ENCODE measurements around the gene TSPAN9.

The TSPAN9 gene

DNA sequence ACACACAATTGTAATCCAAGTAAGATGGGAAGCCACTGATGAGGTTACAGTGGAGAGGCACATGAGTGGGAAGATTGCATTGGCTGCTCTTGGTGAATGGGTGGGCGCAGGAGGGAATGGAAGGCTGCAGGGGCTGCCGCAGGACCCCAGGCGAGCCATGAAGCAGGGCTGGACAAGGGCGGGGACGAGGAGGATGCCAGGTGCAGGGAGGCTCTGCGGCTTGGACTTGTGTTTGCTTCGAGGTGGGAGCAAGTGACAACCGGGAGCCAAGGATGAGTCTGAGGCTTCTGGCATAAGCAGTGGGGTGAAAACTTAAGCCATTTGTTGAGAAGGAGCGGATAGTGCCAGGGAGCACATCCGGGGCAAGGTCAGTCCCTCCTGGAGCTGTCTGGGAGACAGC lies 115.0 kb downstream of the TSPAN9 start:
- FAIRE-seq, result no peak

DNA sequence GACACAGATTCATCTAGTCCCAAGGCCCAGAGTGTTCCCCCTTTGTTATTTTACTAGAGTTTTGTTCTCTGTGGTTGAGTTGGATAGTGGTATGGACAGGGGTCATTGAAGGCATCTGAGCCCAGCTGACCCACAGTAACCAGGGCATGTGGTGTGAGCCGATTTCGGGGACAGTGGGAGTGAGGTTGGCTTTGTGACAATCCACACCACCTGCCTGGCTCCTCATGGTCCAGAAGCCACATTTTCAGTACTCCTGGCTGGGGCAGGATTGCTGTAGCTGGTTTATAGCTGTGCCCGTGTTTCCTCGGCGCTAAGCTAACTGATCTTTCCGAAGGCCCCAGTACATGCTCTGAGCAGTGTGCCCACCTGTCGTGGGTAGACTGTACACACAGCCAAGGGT lies 116.0 kb downstream of the TSPAN9 start:
- no peak for FAIRE-seq

DNA sequence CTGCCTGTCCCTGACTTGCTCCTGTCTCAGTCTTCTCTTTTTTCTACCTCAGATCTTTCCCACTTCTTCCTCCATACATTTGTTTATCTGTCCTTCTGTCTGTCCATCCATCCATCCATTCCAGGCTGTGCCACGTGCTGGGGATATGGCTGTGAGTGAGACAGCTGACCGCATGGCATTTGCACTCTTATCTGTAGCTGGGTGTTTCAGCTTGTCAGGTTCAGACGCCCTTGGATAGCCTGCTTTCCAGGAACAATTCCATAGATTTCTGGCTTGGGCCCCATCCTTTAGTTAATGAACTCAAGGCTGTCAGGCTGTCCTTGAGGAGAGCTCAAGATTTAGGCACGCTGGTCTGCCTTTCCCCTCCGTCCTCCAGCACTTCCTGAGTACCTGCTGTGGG lies 116.6 kb downstream of the TSPAN9 start:
- FAIRE-seq, result no peak

DNA sequence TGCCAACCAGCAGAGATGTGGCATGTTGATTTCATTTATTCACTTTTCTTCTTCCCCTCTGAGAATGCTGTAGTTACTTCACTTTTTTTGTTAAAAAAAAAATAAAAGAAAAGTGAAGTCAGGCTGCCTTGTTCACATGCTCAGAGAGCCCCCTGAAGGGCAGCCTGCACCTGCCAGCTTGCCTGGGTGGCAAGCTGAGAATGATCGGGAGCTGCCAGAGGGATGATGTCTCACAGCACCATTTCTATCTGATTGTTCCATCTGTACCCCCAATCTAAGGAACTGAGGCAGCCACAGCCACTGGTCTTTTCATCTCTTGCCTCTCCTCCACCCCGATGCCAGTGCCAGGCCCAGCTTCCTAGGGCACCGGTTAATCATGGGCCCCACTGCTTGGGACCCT lies 118.2 kb downstream of the TSPAN9 start:
- FAIRE-seq, result no peak

DNA sequence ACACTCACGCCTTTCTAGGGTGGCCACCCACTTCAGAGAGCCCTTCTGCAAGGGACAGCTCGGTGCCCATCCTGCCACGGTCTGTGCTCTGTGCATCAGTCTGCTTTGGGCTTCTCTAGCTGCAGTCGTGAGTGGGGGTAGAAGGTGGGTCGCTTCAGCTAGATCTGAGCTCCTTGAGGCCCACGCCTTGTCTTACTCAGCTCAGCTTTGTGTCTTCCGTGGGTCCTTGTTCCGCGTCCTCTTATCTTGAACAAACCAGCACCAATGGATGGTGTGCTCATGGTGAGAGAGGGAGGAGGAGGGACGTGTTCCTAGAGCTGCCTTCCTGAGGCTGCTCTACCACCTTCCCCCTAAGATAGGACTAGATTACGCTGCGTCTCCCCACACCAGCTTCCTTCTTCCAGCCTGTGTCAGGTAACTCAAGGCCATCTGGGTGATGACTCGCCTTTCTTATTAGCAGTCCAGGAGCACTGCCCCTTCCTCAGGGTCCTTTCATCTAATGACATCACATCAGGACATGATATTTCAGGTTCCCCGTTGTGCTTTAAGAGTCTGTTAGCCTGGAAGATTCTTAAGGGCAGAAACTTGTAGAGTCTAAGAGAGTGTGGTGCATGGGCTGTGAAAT lies 118.8 kb downstream of the TSPAN9 start:
- no peak for FAIRE-seq

DNA sequence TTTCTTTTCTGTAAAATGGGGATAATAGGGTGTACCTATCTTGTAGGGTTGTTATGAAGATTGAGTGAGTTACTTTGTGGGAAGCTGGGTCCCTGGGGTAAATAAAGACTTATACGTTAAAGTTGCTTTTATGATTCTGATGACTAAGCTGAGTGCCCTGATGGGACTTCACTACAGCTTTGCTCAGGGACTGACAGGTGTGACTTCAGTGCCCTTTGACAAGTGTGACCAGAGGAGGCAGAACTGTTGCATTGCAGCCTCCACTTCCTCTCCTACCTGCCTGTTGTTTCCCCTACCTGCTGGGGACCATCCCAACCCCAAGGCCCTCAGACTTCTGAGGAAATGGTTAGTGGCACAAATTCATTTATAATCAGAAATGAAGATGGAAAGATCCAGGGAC lies 119.3 kb downstream of the TSPAN9 start:
- no peak for FAIRE-seq

DNA sequence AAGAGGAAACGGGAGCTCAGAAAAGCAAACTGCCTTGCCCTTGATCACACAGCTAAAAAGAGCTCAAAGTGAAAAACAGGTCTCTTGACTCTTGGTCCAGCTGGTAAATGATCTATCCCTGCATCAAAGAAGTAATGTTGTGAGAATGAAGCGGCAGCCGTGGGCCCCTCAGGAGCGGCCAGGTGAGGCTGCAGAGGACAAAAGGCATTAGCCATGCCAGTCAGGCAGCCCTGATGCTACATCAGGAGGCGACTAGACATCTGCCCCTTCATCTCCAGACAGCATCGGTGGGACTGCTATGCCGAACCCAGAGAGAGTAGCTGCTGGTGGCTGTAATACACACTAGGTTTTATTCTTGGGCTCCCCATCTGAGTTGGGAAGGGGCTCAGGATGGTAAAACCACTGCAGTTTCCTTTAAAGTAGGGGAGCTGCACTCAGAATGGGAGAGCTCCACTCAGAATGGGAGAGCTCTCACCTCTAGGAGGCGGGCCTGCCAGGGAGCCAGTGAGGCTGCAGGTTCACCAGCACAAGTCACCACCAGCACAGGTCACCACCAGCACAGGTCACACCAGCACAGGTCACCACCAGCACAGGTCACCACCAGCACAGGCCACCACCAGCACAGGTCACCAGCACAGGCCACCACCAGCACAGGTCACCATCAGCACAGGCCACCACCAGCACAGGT lies 120.1 kb downstream of the TSPAN9 start:
- FAIRE-seq, result no peak

DNA sequence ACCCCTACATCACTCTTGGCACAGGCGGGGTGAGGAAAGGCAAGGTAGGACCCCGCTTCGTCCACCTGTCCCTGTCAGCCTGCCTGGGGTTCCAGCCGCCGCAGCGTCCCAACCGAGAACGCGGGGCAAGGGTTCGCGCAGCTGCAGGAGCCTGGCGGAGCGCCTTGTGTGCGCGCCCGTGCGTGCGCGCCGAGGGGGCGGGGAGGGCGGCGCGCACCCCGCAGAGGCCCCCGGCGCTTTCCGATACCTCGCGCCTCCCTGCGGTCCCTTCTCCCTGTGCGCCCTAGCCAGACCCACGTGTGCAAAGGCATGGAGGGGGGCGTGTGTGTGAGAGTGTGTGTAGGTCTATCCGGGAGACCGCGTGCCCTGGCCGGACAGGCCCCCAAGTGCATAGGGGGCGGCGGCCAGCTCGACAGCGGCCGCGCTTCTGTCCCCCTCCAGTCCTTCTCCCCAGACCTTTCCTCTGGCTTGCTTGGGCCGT lies 122.4 kb downstream of the TSPAN9 start:
- FAIRE-seq, result no peak

DNA sequence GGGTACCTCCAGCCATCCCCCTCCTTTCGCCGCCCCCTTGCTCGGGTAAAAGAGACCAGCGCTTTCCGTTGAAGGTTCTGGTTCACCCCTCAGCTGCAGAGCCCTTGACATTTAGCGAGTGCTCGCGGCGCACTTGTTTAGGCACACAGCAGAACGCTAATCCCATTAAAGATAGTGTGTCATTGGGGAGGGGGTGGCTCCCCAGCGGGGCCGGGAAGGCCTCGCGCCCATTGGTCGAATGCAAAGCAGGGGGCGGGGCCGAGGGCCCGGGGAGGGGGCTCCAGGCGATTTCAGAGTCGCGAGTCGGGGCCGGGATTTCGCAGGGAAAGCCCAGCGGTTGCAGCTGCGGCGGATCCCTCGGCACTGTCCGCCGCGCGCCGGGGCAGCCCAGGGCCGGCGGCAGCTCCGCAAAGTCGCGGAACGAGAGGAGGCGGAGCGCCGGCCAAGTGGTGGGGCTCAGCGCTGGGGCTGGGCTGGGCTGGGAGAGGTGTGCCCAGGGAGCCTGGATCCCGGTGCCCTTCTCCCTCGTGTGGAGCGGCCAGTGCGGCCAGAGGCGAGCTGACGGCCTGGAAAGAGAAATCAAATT lies 122.9 kb downstream of the TSPAN9 start:
- FAIRE-seq, result no peak

DNA sequence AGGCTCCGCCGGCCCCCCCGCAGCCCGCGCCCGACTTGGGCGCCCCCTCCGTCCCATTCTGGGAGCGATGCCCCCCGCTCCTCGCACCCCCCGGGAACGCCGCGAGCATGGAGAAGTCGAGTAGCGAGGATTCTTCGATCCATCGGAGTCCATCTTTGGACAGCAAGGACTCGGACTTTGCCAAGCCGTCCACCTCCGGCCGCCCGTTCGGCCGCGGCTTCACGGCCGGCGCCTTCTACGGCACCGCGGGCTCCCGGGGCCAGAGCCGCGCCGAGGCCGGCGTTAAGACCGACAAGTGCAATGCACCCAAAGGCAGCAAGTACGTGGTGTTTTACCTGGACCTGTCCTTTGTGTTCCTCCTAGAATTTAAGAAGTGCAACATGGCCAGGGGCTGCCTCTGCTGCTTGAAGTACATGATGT lies 123.6 kb downstream of the TSPAN9 start:
- FAIRE-seq, result no peak

DNA sequence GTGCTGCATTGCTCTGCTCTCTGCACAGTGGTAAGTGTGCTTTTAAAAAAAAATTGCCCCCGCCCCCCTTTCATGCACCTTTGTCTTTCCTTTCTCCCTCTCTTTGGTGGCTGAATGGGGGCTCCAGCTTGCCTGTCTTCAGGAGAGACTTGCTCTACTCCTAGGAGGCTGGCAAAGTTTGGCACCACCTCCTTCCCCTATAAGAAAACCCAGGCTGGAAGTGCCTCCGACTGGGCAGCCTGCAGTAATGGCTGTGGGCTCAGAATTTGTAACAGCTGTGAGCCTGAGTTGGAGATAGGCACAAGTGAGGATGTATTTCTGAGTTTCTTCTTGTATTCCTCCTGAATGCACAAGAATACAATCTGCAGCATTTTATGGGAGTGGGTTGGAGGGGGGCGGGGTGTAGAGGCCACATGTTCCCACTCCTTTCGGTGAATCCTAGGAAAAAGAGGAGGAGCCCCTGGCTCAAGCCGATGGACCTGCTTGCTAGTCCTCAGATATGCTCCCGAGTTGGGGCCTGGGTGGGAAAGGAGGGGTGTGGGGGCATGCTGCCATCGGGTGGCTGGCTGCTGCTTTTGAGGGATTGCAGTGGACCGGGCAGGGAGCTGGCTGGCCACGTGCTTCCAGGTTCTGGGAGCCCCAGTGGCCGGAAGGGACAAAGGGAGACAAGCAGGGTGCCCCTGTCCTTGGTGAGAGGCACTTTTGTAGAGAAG lies 124.3 kb downstream of the TSPAN9 start:
- no peak for FAIRE-seq

DNA sequence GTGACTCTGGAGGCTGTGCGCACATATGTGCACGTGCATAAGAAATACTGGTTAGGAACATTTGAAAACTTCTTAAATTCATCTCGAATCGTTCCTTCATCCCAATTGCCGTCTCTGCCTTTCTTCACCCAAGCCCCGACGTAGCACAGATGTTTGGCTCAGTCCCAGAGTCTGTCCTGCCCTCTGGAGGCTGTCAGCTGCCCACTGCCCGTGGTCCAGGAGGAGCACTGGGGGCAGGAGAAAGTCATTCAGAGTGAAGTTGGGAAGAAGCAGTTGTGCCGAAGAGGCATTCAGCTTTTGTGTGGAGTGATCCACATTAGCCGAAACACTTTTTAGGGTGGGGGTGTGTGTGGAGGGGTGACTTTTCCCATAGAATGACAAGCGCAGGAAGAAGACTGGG lies 124.9 kb downstream of the TSPAN9 start:
- FAIRE-seq, result no peak

DNA sequence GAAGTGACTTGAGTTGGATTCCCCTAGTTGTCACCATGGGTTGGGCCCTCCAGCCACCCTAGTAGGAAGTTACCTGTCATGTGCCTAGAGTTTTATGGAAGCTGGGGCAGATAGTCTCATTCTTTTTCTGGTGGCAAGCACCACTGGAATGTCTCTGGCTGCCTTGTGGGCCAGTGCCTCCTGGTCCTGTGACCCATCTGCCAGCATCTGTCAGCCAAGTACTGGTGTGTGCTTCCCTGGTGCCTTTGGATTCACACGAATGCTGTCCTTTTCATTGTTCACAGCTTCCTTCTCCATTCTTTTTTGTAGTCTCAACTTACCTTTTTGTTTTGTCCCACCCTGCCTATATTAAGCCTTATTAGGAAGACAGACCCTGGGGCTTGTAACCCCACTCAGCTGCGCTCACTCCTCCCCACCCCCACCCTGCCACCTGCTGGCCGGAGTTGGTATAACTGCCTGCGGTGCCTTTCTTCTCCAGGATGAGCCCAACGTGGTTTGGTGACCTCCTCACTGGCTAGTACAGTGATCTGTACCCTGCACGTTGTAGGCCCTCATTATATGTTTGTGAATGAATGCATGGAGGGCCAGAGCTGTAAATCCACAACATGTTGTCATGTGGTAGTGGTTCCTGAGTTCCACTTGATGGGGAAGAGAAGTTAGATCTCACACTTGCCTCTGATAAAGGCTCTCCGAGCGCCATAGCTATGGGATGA lies 125.7 kb downstream of the TSPAN9 start:
- no peak for FAIRE-seq

DNA sequence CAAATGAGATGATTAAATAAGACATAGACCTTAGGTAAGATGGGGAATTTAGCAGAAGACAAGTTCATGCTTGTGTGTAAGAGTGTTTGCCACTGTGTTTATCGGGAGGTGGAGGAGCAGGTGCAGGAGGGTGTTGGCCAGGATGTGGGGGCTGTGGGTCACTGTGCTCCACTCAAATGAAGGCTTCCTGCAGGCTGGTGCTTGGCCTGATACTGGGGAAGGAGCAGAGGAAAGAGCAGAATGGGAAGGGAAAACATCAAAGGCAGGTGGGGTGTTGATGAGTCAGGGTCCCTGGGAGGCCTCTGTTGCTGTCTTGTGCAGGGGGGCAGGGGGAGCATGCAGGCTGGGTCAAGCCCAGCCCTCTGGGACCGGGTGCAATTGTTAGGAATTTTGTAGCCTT lies 126.5 kb downstream of the TSPAN9 start:
- FAIRE-seq, result no peak

DNA sequence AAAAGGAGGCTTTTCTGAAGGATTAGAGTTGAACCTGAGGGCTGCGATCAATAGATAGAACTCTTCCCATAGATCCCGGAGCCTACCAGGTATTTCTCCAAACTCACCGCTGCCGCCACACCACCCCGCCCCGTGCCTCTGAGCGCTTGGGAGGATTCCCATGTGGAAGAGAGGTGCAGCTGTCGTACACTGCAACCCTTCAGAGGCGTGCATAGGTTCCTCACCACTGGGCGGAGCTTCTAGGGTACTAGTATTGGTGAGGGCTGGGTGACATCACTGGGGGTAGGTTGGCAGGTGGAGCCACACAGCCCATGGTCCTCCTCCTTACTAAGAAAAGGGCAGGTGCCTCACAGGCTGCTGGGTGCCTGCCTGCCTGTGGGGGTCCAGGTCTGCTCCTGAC lies 127.0 kb downstream of the TSPAN9 start:
- FAIRE-seq, result no peak

DNA sequence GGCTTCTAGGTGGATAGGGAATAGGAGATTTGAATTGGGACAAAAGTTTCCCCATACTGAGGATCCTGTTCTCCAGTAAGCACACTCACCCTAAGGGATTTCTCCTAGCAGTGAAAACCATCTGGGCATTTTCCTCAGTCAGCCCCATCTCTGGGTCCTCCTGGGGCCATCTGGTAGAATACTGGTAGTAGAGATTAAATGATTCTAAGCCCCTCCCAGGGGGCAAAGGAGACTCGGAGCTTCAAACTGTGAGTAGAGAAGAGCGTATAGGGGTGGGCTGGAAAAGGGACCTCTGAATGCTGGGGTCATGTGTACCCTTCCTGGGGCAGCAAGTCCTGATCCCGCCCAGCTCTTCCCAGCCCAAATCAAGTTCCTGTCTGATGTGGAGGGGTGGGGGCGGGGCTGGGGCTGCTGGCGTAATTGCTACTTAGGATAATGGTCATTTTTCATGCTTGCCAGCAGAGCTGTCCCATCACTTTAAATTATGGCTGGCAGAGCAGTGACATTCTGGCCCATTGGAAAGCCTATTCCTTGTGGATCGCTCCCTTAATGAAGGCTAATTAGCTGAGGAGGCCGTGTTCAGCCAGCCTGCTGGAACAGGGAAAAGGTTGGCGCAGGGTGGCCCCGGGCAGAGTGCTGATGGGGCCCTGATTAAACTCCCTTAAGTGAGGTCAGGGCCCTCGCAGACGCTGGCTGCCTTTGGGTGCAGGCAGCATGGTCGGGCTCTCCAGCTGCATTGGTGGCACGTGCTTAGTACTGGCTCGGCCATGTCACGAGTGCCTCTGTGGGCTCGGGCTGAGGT lies 127.8 kb downstream of the TSPAN9 start:
- FAIRE-seq, result no peak

DNA sequence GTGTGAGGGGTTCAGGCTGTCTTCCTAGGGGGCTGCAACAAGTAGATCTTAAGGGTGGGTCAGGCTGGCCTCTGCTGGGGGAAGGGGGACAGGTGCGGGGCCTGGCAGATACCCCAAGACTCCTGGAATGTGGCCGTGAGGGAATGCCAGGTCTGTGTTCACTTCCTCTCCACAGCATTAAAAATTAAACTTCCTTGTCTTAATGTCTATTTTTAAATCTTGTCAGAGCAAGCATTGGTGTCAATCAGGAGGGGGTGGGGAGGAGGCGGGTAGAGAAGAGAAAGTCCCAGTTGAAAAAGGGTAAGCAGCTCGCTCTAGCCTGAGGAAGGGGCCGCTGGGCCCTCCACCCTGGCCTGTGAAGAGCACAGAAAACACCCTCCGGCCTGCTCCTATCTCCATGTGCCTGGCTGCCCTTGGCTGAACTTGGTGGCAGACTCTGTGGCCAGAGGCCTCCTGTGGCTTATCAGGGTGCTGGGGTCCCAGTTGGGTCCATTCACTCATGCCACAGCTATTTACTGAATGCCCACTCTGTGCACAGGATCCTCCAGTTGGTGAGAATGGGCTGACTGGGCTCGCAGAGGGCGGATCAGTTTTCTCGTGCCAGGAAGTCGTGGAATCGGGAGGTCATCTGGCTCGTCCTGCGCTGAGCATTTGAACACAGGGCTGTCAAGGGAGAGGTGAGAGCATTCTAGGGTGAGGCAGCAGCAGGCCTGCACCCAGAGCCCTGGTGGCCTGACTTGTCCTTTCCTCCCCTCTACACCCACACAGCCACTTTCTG lies 128.8 kb downstream of the TSPAN9 start:
- no peak for FAIRE-seq

DNA sequence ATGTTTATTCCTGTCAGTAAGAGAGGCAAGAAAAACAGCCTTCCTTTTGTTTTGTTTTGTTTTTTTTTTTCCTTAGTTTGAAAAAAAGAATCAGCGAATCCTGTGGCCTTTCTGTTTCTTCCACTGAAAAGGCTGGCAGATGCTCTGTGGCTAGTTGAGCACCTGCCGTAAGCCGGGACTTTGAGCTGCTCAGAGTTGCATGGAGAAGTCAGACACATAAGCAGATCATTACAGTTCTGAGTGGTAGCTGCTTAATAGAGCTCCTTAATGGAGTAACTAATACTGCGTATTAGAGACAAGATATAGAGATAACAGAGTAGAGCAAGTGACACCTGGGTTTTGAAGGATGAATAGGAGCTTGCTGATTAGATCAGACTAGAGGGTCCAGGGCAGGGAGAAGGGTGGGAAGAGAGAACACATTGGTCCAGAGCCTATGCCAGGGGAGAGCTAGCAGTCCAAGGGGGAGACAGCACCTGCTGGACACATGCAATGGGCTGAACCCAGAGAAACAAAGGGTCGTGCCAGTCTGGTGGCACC lies 129.4 kb downstream of the TSPAN9 start:
- no peak for FAIRE-seq

DNA sequence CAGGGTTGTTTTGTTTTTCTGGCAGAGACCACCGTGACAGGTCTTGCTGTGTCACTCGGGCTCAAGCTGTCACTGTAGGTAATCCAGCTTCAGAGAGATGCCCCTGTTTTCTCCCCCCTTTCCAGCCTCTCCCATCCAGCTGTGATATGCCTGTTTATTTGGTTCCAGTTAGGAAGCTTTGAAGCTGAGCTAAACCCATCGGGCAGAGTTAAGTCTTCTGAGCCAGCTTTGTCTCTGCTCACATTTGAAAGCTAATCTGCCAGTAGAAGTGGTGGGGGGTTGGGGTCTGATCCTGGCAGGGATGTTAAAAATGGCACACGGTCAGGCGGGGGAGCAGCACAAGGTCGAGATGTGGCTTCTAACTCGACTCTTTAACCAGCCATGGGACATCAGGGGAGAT lies 130.0 kb downstream of the TSPAN9 start:
- no peak for FAIRE-seq

DNA sequence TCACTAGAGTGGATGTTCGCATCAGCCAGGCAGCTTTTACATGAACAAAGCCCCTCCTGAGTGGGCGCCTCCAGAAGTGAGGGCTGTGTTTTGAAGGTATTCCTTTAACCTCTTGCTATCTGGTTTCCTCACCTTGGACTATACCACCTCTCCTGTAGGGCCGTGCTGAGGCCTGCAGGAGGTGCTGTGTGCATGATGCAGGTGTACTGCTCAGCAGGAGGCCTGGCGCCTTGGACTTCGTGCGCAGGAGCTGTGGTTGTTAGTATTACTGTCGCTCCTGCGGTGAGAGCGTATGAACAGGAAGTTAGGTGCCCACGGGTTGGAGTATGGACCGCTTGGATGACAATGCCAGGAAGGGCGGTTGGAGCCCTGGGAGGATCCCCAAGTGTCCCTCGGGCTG lies 130.7 kb downstream of the TSPAN9 start:
- no peak for FAIRE-seq

DNA sequence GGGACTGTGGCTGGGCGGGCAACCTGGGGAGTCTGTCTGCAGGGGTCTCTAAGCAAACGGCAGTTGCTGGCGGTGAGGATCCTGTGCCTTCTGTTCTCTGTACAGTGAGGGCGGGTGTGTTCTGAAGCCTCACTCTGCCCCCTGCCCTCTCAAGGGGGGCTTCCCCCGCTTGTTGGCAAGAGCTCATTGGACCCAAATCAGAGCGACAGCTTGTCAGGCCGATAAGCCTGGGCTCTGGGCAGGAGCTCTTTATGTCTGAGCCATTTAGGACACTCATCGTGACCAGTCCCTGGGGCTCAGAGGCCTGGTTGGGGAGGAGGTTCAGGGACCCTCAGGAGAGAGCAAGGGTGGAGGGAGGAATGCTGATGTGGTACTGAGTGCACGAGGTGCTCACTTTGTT lies 136.0 kb downstream of the TSPAN9 start:
- no peak for FAIRE-seq

Data from A204.1 (cell line).